Activated T-helper 17 cell treated with anti-CD3 and anti-CD28 coated beads, Interleukin-2, amount 50 U/mL, for 72 hours (primary cell): ENCODE results near the gene SLC2A2. TPM values are rescaled to one million over a fixed set of nuclear protein-coding genes. Genes with fewer than 3 reads are reported as not detected.
A peak's percentile ranks its signal among the peaks of the same experiment; 100 is the strongest.

Source experiments
- ATAC-seq: fragments of 150-1000 bp; cut with Tn5 transposase; replicated peaks from 2 replicates; pipeline ENCODE4 v1.10.0; 2021; ENCODE audit warnings: mild to moderate bottlenecking, moderate library complexity
- H3K27ac Mint-ChIP-seq: one replicate; pipeline ENCODE4 v1.8.0; 2022; ENCODE audit warnings: mixed read lengths
- H3K27me3 Mint-ChIP-seq: one replicate; pipeline ENCODE4 v1.8.0; 2022; ENCODE audit warnings: mixed read lengths
- H3K36me3 Mint-ChIP-seq: one replicate; pipeline ENCODE4 v1.8.0; 2022; ENCODE audit warnings: low read depth, mild to moderate bottlenecking, mixed read lengths
- H3K4me1 Mint-ChIP-seq: one replicate; pipeline ENCODE4 v1.8.0; 2022; ENCODE audit warnings: mixed read lengths
- H3K4me3 Mint-ChIP-seq: one replicate; pipeline ENCODE4 v1.8.0; 2022; ENCODE audit warnings: mild to moderate bottlenecking, mixed read lengths
- H3K9me3 Mint-ChIP-seq: one replicate; pipeline ENCODE4 v1.8.0; 2022; ENCODE audit warnings: mixed read lengths
- total RNA-seq, 2 donors: library from RNA; stranded (reverse); gene quantifications; one replicate each; pipeline ENCODE4 v1.2.3, GENCODE V29; 2022

The SLC2A2 gene
- total RNA-seq = not detected

DNA sequence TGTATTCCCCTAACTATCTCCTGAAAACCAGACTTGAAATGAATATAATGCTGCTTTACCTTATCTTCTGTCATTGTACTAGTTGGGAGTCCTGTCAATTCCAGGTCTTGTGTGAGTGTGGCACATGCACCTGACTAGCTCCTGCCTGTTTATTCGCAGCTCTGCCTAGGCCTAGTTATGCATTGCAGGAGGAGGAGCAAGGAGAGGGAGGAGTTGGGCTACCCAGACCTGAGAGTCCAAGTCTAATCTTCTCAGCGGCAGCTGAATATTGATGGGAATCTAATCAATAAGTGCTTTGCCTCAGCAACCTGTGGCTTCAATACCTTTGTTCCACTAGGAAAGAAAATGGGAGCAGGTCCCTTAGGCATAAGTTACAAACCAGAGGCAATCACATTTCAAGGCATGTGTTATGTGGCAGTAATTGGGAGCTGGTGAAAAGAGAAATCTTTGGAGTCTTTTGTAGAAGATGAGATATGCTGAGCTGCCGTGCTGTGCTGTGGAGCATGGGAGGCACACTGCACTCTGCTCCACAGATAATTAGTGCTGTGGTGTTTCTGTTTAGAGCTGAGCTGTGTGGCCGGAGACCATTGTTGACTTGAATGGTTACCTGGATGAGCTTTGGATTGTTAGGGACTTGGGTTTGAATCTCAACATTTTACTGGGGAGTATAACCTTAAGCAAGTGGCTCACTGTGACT lies at the start of gene SLC2A2:
TSS of gene SLC2A2 (minus strand) at position 124 of the 697 bp plus-strand sequence. CDS start at position 74, 50 bp downstream.
- Mint-ChIP-seq H3K9me3 (no peaks in the 10 kb centered on the region), H3K27ac (no peak within 1 kb of the TSS), H3K36me3 (no peaks in the 10 kb centered on the region), H3K4me3 (no peak within 1 kb of the TSS), H3K27me3 (peaks cover 32% of the 10 kb centered on the region), H3K4me1 (peaks cover 4% of the 10 kb centered on the region)
- ATAC-seq = no peak

DNA sequence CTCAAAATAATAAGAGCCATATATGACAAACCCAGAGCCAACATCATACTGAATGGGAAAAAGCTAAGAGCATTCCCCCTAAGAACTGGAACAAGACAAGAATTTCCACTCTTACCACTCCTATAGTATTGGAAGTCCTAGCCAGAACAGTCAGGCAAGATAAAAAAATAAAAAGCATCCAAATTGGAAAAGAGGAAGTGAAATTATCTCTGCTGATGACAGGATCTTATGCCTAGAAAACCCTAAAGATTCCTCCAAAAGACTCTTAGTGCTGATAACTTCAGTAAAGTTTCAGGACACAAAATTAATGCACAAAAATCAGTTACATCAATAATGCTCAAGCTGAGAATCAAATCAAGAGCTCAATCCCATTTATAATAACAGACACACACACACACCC lies 45.9 kb upstream of the SLC2A2 start:
- H3K36me3 Mint-ChIP-seq = peaks cover 99% of the 10 kb centered on the region
- H3K27ac Mint-ChIP-seq = no peak overlapping the region

DNA sequence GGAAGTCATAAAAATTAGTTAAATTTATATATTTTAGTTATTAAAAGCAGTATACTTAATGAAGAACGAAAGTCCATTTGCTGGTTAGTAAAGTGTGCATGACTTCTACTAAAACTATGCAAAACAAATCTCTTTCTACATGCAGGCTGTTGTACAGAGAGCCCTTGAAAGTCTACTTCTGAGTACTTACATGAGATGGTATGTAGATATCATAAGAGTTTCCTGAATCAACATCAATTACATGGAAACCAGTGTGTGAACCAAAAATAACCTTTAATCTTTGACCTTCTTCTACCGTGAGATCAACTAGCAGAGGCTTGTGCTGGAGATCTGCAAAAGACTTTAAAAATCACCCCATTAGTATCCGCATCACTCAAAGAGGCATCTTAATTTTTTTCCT lies 42.1 kb upstream of the SLC2A2 start:
- peaks cover 4% of the 10 kb centered on the region for H3K4me1 Mint-ChIP-seq

More for the DNA sequence above, 45.9 kb upstream of the SLC2A2 start:
- Mint-ChIP-seq H3K4me1 (peaks cover 4% of the 10 kb centered on the region), H3K27me3 (no peaks in the 10 kb centered on the region), H3K9me3 (no peaks in the 10 kb centered on the region), H3K4me3 (no peak overlapping the region)
- no peak for ATAC-seq

DNA sequence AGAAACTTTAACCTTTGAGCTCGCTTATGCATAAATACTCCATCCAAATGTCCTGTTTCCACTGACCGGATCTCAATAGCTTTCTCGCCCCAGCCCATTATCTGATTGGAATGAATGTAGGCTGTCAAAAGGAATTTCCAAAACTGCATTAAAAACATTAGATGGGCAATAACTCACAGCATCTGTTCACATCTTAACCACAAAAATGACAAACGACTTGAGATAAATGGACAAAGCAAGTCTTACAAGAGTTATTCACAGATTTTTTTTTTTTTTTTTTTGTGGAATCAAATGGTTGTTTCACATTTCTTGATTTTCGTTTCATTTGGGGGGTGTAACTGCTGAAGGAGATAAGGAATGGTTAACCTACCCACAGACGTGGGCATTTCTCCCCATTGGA lies 39.7 kb upstream of the SLC2A2 start:
- H3K27me3 Mint-ChIP-seq = no peaks in the 10 kb centered on the region
- H3K27ac Mint-ChIP-seq = no peak overlapping the region
- no peaks in the 10 kb centered on the region for H3K9me3 Mint-ChIP-seq
- no peaks in the 10 kb centered on the region for H3K4me1 Mint-ChIP-seq
- no peak overlapping the region for H3K4me3 Mint-ChIP-seq
- H3K36me3 Mint-ChIP-seq = peaks cover 92% of the 10 kb centered on the region
- no peak for ATAC-seq

More for the DNA sequence above, 42.1 kb upstream of the SLC2A2 start:
- Mint-ChIP-seq H3K27me3 (no peaks in the 10 kb centered on the region), H3K36me3 (peaks cover 96% of the 10 kb centered on the region), H3K4me3 (no peak overlapping the region), H3K27ac (no peak overlapping the region), H3K9me3 (no peaks in the 10 kb centered on the region)
- ATAC-seq = no peak

DNA sequence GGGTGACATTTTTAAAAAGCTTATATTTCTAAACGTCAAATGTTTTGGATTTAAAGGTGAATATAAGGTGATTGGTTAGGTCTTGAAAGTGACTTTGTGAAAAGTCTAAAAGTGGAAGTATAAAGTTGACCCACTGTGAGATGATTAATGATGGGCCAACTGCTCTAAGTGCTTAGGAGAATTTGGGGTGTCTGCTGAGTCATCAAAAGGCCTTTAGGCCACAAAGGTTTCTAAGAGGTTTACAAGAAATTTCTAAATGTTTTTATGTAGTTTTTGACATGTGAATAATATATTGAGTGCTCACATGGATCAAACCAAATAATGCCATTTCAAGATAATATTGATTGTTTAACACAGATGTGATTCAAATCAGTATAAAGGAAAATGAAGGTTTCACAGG lies 39.2 kb upstream of the SLC2A2 start:
- Mint-ChIP-seq H3K9me3 (no peaks in the 10 kb centered on the region), H3K4me3 (no peak overlapping the region), H3K27me3 (no peaks in the 10 kb centered on the region), H3K27ac (no peak overlapping the region), H3K4me1 (no peaks in the 10 kb centered on the region), H3K36me3 (peaks cover 88% of the 10 kb centered on the region)
- no peak for ATAC-seq

DNA sequence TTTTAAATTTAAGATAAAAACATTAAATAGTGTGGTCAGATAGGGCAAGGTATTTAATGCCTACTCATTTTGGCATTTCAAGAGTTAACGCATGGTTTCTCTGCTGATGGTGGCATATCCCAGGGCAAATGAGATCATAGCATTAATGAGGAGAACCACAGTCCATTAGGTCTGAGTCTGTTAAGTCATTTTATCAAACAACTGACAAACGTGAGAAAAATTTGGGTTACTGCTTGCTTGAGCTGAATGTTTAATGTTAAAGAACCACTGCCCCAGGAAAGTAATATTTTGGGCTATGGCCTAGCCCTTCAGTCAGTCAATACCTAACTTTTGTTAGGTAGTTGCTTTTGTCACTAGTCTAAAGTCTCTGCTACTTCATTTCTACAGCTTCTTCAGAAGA lies 37.9 kb upstream of the SLC2A2 start:
- no peaks in the 10 kb centered on the region for H3K4me1 Mint-ChIP-seq
- H3K27me3 Mint-ChIP-seq = no peaks in the 10 kb centered on the region
- no peak overlapping the region for H3K27ac Mint-ChIP-seq
- peaks cover 79% of the 10 kb centered on the region for H3K36me3 Mint-ChIP-seq
- no peaks in the 10 kb centered on the region for H3K9me3 Mint-ChIP-seq
- H3K4me3 Mint-ChIP-seq = no peak overlapping the region
- no peak for ATAC-seq

DNA sequence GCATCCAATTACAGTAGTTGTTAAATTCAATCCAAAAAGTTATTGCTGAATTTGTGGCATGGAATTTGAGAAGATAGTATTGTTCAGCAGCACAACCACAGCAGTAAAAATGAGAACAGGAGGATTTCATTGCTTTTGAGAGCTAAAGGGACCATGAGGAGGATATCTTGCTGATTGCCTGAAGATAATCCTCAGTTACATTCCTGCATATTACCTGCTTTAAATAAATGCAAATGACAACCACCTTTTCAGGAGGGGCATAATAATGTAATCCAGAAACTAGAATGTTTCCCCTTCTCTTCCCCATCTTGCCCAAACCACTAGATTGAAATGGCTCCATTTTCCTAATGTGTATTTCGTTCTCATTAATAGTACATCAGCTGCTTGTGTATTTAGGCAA lies 35.2 kb upstream of the SLC2A2 start:
- peaks cover 55% of the 10 kb centered on the region for H3K36me3 Mint-ChIP-seq
- H3K4me3 Mint-ChIP-seq = no peak overlapping the region
- no peaks in the 10 kb centered on the region for H3K4me1 Mint-ChIP-seq
- ATAC-seq = no peak
- no peaks in the 10 kb centered on the region for H3K9me3 Mint-ChIP-seq
- no peaks in the 10 kb centered on the region for H3K27me3 Mint-ChIP-seq
- no peak overlapping the region for H3K27ac Mint-ChIP-seq

DNA sequence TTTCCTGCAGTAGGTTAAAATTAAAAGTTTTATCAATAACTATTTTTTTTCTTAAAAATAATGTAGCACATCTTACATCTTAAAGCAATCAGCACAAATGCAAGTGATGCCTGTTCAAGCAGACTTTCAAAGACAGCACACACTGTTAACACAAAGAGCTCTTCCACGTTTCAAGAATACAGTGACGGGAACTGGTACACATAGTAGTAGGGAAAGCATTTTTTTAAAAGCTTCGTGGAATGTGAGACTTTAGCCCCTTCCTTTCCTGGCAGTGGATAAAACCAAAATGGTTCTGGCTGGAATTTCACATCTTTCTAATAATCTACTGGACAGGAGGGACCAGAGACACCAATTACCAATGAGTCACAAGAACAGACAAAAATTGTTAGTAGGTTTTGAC lies 33.5 kb upstream of the SLC2A2 start:
- Mint-ChIP-seq H3K27me3 (no peaks in the 10 kb centered on the region), H3K36me3 (peaks cover 37% of the 10 kb centered on the region), H3K9me3 (no peaks in the 10 kb centered on the region), H3K4me3 (no peak overlapping the region), H3K27ac (no peak overlapping the region), H3K4me1 (no peaks in the 10 kb centered on the region)
- no peak for ATAC-seq

DNA sequence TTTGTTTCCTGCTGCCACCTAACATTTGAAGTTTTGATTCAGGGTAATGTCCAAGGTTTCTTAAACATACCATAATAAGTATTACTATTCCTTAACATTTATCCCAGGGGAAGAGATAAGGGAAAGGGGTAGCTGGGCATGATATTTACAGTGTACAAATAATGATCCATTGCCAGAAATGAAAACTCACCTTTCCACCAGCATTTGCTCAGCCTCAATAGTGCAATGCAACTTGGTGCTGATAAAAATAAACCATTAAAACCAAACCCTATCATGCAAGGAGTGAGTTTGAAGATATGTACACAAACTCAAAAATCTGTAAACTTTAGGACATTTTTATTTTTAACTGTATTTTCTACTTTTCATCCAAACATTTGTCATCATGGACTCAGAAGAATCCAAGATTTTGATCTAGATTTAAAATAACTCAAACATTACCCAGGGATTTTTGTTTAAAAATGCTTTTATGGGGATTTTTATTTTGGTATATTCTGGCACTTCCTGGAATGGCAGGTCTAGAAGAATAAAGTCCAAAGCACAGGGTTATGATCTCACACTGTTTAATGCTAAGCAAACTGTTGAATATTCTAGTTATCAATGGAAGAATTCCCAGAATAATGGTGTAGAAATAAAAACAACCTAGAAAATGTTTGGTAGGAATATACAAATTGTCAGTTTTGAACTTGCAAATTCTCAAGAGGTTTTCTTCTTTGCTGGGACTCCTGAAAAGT lies 32.5 kb upstream of the SLC2A2 start:
- Mint-ChIP-seq H3K4me3 (no peak overlapping the region), H3K36me3 (peaks cover 28% of the 10 kb centered on the region), H3K27me3 (no peaks in the 10 kb centered on the region), H3K27ac (no peak overlapping the region), H3K4me1 (no peaks in the 10 kb centered on the region), H3K9me3 (no peaks in the 10 kb centered on the region)
- no peak for ATAC-seq

DNA sequence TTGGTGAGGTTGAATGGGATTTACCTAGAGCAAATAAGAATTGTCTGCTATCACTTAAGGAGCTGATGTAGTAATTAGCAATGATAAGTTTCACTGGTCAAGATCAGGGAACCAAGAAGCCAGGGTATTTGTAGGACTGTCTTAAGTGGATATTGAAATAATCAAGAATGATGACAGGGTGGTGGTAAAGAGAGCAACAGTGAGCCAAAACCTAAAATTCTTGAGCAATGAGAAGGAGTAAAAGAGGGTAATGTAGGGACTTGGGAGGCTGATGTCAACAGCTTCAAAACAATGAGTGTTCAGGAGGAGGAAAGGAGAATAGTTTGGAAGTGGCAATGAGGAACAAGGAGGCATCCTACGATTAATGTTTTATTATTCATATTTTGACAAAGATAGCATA lies 31.5 kb upstream of the SLC2A2 start:
- Mint-ChIP-seq H3K9me3 (no peaks in the 10 kb centered on the region), H3K27ac (no peak overlapping the region), H3K36me3 (peaks cover 18% of the 10 kb centered on the region), H3K4me1 (no peaks in the 10 kb centered on the region), H3K4me3 (no peak overlapping the region), H3K27me3 (no peaks in the 10 kb centered on the region)
- no peak for ATAC-seq

DNA sequence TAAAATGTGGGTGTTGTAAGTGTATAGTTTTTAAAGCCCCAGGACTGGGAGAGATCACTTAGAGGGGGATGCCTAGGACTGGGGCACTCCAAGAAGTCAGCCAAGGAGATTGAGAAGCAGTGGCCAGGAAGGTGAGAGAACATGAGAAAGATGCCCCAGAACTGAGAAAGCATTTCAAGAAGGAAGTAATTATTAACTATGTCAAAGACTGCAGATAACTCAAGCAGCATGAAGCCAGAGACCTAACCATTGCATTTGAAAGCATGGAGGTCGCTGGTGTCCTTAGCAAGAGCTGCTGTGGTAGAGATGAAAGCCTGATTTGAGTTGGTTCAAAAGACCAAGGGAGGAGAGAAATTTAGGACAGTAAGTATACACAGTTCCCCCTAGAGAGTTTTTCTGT lies 30.6 kb upstream of the SLC2A2 start:
- Mint-ChIP-seq H3K4me1 (no peaks in the 10 kb centered on the region), H3K27me3 (no peaks in the 10 kb centered on the region), H3K4me3 (no peak overlapping the region), H3K27ac (no peak overlapping the region), H3K36me3 (peaks cover 10% of the 10 kb centered on the region), H3K9me3 (no peaks in the 10 kb centered on the region)
- ATAC-seq = no peak

DNA sequence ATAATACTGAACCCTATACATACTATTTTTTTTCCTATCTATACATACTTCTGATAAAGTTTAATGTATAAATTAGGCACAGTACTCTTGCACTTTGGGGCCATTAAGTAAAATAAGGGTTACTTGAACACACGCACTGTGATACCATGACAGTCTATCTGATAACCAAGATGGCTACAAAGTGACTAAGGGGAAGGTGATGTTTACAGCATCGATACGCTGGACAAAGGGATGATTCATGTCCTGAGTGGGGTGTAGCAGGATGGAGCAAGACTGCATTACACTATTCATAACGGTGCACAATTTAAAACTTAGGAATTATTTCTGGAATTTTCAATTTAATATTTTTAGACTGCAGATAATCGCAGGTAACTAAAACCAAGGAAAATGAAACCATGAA lies 30.0 kb upstream of the SLC2A2 start:
- ATAC-seq = no peak
- Mint-ChIP-seq H3K27me3 (no peaks in the 10 kb centered on the region), H3K36me3 (peaks cover 5% of the 10 kb centered on the region)

DNA sequence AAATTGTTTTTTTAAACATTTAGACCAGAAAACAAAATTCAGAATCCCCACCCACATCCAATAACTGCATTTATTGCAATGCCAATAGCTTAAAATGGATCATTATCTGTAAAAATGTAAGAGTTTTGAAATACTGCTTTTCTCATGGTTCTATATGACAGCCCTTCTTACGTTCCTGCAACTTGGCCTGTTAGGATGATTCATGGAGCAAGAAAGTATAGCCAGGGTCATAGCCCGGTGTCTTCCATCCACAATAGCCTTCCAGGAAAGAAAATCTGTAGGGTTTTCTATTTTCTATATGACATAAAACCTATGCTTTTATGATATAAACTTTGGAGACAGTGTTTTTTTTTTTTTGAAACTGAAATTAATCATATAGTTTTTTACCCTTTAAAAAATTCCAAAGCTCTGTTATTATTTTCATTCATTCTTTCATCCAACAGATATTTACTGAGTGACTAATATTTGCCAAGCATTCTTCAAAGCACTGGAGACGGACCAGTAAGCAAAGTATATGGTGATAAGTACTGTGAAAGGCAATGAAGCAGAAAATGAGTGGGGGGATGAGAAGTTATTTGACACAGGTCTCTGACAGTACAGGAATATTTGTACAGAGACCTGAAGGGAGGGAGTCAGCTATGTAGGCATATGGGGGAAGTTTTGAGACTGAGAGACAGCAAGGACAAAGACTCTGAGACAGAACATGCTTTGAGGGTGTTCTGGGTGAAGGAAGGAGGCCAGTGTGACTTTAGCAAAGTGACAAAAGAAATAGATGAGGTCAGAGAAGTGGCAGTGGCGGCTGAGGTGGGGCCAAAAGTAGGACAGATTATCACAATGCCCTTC lies 29.0 kb upstream of the SLC2A2 start:
- ATAC-seq = peak; percentile 40
- H3K27me3 Mint-ChIP-seq = no peaks in the 10 kb centered on the region
- peaks cover 3% of the 10 kb centered on the region for H3K36me3 Mint-ChIP-seq
- H3K4me3 Mint-ChIP-seq = no peak overlapping the region
- no peaks in the 10 kb centered on the region for H3K9me3 Mint-ChIP-seq
- H3K4me1 Mint-ChIP-seq = no peaks in the 10 kb centered on the region
- H3K27ac Mint-ChIP-seq = no peak overlapping the region

More for the DNA sequence above, 30.0 kb upstream of the SLC2A2 start:
- no peak overlapping the region for H3K27ac Mint-ChIP-seq
- H3K4me1 Mint-ChIP-seq = no peaks in the 10 kb centered on the region
- H3K9me3 Mint-ChIP-seq = no peaks in the 10 kb centered on the region
- no peak overlapping the region for H3K4me3 Mint-ChIP-seq

DNA sequence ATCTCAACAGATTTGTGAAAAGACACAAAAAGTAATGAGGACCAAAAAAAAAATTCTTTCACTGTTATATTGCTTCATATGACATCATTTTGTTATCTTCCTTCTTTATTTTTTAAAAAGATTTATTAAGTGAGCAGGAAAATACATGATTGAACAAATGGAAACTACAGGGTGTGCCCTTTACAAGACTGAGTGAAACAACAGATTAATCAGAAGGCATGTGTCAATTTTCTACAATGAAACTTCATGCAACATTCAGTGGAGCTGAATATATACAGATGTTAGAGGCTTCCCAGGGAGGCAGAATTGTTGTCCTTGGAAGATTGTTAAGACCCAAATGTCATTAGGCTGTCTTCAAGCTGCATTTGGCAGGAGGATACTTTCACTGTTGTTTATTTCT lies 28.4 kb upstream of the SLC2A2 start:
- H3K4me3 Mint-ChIP-seq = no peak overlapping the region
- no peak for ATAC-seq
- no peak overlapping the region for H3K27ac Mint-ChIP-seq
- no peaks in the 10 kb centered on the region for H3K9me3 Mint-ChIP-seq
- H3K36me3 Mint-ChIP-seq = no peaks in the 10 kb centered on the region
- H3K4me1 Mint-ChIP-seq = no peaks in the 10 kb centered on the region
- no peaks in the 10 kb centered on the region for H3K27me3 Mint-ChIP-seq

DNA sequence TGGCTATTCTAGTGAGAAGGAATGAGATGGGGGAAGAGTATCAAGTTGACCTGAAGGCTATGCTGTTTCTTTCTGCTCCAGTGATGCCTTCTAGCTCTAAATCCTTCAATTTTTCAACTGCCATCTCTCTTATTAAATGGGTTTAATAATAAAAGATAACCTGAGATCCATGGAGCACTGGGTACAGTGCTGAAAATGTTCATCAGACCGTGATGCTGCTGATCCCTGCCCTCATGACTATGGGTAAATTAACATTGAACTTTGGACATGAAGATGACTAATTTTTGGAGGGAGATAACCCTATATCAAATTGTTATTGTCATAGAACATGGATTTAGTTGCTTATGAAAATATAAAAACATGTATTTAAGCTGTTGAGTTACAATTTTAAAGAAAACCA lies 27.7 kb upstream of the SLC2A2 start:
- no peaks in the 10 kb centered on the region for H3K36me3 Mint-ChIP-seq
- H3K4me3 Mint-ChIP-seq = no peak overlapping the region
- peaks cover 4% of the 10 kb centered on the region for H3K4me1 Mint-ChIP-seq
- H3K27me3 Mint-ChIP-seq = no peaks in the 10 kb centered on the region
- no peak for ATAC-seq
- H3K27ac Mint-ChIP-seq = no peak overlapping the region
- H3K9me3 Mint-ChIP-seq = no peaks in the 10 kb centered on the region
